ENCODE results near the gene GCNT1.
"Not testable (repeated sequence)": the region's sequence is repeated elsewhere in the genome, so short reads cannot be mapped to it uniquely, and the experiment has no call there.

The GCNT1 gene

DNA sequence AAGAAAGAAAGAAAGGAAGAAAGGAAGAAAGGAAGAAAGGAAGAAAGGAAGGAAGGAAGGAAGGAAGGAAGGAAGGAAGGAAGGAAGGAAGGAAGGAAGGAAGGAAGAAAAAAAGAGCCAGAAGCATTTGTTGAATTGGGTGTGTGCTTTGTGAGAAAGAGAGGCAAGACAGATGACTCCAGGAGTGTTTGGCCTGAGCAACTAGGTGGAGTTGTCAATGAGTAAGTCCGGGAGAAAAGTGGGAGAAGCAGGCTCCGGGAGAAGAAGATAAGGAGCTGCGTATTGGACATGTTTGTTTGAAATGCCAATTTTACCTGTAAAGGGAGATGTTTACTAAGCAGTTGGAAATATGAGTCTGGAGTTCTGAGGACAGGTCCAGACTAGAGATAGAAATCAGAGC is 15.1 kb upstream of the GCNT1 start:
- no peak for DNase-seq (ENCODE audit: low read depth)

DNA sequence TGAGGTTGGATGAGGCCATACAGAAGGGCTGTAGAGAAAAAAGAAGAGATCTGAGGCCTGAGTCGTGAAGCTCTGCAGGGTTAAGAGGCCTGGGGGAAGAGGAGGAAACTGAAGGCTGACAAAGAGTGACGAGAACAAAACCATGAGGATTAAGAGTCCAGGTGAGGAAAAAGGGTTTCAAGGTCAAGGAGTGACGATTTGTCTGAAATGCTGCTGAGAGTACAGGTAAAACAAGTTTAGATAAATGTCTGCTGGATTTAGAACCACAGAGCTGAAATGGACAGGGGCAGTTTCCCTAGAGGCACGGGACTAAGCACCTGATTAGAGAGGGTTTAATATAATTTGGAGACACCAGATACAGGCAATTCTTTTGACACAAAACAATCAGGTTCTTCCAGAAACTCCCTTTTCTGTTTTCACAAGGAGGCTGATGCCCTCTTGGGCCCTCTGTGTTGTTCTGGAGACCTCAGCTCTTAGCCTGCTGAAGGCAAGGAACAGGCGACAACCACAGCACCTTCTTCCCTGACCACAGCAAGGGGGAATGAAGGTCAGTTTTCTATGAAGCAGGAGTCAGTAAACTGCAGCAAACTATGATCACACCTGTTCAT is 14.6 kb upstream of the GCNT1 start:
- DNase-seq (ENCODE audit: low read depth) = no peak

DNA sequence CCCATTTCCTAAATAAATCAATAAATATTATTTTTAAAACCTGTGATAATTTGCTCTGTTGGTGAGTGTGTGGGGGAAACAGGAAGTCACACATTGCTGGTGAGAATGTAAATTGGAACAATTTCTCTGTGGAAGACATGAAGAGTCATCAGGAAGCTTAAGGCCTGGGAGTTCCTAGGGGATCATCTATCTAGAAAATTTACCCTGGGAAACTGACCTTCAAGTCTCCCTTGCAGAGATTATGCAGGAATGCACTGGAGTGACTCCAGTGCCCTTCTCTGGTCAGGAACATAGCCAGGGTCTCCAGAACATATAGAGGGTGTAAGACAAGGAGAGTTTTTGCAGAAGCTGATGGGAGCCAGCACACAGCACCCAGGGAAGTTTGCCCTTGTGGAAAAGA is 13.0 kb upstream of the GCNT1 start:
- no peak for DNase-seq (ENCODE audit: low read depth)

DNA sequence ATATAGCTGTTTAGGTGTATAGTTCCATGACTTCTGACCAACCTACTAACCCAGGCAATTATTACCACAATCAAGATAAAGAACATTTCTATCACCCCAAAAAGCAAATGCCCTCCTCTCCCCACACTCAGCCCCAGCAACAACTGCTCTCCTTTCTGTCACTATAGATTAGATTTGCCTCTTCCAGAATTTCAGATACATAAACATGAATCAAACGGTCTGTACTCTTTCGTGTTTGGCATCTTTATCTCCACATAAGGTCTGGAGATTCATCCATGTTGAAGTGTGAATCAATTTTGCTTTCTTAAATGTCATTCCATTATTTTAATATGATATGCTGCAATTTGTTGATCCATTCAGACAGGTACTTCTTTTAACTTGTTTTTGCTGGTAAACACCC is 10.5 kb upstream of the GCNT1 start:
- no peak for DNase-seq (ENCODE audit: low read depth)

DNA sequence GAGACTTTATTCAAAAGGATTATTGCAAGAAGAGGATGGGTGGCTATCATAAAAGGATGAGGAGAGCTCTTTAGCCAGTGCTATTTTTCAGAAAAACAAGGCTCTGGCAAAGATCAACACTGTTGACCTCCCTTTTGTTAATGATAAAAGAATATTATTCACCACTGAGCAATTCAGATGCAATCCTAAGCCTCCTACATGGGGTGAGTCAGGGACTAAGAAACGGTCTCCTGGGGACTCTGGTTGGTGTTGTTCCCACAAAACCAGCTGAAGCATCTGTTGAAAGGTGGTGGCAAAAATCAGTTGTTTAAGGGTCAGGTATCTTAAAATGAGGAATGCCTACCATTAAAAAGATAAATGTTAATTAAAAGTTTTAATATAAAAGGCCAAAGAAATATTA is 7.7 kb upstream of the GCNT1 start:
- no peak for DNase-seq (ENCODE audit: low read depth)

DNA sequence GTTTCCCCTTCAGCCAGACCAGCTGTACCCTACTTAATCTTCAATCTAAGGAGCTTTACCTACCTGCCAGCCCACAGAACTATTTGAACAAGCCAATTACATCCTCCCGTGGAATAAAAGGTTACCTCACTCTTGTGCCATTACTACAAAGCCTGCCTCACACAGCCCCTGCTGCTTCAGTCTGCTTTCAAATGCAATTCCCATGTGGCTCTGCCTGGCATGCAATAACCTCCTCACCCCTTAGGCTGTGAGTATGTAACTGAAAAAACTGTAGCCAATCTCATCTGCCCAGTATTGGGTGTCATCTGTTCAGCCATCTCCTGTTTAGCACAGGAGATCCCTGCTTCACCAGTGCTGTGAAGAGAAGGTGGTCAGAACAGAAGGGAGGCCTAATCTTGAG is 6.1 kb upstream of the GCNT1 start:
- DNase-seq (ENCODE audit: low read depth) = no peak

DNA sequence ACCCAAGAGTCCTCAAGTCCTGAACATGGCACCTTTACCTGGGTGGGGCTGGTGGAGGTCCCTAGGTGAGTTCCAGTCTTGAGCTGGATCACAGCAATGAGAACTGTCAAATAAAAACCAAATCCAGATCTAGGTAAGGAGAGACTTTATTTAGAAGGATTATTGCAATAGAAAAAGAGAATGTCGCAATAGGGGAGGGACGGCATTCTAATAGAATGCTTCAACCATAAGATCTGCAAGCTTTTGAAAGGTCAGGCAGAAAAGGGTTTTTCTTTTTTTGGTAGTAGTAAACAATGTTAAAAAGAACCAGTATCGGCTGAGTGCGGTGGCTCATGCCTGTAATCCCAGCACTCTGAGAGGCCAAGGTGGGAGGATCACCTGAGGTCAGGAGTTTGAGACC is 5.2 kb upstream of the GCNT1 start:
- DNase-seq (ENCODE audit: low read depth) = no peak

DNA sequence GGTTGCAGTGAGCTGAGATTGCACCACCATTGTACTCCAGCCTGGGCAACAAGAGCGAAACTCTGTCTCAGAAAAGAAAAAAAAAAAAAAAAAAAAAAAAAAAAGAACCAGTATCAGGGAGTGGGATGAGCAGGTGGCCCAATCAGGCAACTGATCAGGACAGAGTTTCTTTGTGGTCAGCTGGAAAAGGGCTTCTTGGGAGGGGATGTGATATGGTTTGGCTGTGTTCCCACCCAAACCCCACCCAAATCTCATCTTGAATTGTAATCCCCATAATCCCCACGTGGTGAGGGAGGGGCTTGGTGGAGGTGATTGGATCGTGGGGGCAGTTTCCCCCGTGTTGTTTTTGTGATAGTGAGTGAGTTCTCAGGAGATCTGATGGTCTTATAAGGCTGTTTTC is 4.7 kb upstream of the GCNT1 start:
- DNase-seq (ENCODE audit: low read depth) = no peak

DNA sequence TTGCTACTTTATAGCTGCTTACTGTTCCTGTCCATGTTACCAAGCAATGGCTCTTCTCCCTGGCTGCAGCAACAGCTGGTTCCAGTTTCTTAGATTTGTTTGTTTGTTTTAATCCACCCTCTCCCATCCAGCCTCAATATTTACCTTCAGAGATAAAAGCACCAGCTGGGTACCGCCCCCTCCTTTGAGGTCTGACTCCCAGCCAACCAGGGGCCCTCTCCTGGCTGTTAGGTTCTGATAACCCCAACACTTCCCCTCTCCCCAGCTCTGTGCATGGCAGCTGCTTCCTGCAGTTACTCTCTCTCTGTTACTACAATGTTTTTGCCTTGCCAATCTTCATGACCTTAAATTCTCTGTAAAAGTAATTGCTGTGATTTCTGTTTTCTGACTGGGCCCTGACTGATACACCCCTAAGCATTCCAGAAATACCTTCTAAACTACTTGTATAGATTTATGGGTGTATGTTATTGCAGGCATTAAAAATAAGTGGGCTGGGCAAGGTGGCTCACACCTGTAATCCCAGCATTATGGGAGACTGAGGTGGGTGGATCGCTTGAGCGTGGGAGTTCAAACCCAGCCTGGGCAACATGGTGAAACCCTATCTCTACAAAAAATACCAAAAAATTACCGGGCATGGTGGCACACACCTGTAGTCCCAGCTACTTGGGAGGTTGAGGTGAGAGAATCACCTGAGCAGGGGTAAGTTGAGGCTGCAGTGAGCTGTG is 2.6 kb upstream of the GCNT1 start:
- DNase-seq (ENCODE audit: low read depth) = no peak

DNA sequence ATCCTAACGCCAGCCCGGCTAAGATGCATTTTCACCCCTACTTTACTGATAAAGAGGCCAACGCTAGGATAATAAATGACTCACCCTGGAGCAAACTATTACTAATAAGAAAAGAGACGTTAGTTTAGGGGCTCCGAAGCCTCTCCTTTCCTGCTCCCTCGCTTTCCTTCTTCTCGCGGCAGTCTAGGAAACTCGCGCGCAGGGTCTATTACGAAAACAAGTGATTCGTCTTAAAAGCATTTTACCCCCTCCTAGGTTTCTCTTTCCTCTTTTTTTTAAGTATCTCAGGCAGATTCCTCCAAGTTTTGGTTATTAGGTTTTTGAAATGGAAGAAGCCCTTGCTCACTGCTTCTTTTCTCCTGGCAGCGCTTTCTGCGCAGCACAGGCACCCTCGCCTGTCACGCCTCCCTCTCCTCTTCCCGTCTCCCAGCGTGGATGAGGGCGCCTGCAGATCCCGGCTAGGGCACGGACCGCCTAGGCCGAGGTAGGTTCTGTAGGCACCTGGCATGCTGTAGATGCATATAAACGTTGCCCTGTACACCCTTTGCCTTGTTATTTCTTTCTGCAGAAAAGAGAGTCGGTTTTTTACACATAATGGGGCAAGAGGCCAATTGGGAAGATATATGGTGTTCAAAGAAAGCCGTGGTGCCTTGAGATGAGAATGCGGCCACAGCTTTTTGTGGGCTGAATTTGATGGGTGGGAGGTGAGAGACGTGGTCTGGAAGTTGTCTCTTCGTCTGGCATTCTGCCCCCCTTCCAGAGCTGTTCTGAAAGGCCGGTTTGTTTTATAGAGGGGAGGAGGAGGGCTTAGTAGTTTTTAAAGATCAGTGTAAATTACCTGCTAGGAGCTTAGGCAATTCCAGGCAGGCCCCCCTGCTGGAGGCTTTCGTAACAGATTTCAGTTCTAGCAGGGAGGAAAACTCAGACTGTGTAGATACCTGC is 983 bp downstream of the GCNT1 start:
- DNase-seq (ENCODE audit: low read depth) = no peak

DNA sequence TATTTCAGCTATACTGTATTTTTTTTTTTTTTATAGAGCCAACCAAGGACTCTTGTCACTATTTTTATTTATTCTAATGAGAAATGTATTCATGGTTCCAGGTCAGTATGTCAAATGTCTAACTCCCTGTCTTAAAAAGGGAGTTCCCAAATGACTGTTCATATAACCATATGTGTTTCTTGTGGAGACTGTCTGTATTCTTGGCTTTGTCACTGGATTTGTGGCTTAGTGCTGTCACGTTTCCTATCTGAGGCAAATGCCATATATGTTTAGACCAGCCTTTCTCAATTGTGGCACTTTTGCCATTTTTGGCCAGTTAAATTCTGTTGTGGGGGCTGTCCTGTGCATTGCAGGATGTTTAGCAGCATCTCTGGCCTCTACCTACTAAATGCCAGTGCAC is 3.1 kb downstream of the GCNT1 start:
- no peak for DNase-seq (ENCODE audit: low read depth)

DNA sequence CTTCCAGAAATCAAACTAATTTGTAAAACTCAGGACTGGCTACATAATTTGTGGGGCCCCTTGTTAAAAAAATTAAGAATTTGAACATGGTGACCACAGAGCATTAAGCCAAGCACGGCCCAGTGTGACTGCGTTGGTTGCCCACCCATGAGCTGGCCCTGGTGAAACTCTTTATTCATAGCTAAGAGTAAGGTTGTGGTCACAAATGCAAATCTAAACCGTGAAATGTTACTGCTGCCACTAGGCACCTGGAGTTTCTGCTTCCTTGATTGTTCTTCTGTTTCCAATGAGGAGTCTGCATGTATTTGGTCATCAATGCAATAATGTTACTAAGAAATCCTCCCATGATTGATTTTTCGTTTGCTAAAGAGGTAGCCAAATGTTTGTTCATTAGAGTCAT is 4.2 kb downstream of the GCNT1 start:
- no peak for DNase-seq (ENCODE audit: low read depth)

DNA sequence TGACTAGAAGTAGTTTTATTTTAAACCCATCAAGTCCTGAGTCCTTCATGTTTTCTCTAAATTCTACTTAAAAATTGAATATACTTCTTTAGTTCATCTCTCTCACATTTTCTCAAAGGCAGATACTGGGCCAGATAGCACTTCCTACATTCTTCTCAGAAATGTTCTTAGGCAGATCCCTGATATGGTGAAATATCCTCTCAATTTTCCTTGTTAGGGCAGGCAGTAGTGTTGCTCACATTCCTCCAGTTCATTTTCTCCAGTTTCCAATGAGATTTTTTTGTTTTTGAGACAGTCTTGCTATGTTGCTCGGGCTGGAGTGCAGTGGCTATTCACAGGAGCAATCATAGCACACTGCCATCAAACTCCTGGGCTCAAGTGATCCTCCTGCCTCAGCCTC is 5.7 kb downstream of the GCNT1 start:
- DNase-seq (ENCODE audit: low read depth) = no peak

DNA sequence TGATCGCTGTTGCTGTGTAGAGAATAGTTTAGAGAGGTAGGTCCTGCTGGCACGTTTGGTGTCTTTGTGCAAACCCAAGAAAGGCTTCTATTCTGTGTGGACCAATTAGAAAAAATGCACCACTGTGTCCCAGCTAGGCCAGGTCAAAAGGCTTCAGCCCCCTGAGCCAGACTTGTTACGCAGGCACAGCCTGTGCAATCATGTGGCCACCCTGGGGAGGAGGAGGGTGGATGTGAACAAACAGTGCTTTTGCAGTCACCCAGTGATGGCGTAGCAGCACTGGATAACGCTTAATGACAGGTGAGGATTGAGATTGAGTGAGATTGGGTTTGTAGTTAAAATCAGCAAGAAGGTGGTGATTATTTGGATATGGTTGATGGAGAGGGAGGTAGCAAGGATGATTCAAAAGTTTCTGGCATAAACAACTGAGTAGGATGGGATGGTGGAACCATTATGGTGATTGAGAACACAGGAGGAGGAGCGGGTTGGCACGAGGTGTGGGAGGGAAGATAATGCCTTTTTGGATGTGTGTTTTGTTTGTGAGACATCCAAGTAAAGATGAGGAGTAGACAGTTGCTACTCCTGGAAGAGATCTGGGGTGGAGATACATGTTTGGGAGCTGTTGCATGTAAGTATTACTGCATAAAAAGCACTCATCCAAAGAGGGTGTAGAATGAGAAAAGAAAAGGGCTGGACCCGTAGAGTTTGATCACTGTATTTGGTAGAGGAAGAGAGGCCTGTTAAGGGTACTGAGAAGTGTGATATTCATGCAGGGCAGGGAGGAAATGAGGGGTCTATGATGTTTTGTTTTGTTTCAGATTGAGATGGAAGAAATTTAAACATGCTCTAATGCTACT is 6.7 kb downstream of the GCNT1 start:
- DNase-seq (ENCODE audit: low read depth) = no peak

DNA sequence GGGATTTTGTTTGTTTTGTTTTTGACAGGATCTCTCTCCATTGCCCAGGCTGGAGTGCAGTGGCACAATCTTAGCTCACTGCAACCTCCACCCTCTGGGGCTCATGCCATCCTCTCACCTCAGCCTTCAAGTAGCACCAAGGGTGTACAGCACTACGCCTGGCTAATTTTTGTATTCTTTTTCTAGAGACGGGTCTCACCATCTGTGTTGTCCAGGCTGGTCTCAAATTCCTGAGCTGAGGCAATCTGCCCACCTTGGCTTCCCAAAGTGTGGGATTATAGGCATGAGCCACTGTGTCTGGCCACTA is 7.3 kb downstream of the GCNT1 start:
- no peak for DNase-seq (ENCODE audit: low read depth)

DNA sequence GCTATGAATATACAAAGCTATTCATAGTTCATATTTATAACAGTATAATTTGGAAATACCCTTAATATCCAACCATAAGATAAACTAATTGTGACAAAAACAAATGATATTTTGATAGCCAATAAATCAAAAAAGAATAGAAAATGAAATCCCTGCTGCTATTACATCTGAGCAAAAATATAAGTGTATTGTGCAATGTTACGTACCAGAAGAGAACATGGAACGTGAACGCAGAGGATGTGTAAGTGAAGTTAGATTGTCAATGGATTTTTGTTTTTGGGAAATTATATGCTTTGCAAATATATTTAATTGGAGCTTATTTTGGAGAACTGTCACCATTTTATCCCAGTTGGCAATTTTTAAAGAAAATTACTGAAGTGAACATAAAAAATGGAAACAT is 15.4 kb downstream of the GCNT1 start:
- no peak for DNase-seq (ENCODE audit: low read depth)

DNA sequence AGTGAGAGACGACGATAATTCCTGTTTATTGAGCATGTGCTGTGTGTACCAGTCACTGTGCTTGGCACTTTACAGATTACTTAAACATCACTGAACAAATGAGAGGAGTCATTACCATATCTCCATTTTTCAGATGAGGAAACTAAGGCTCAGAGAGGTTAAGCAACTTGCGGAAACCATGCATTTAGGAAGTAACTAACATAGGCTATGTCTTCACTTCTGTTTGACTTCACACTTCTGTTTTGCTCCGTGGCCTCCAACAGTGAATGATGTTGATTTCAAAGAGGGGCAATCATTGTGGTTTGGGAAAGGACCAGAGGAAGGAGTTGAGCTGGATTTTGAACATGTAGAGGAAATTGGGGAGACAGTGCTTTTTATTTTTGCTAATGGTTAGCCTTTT is 16.7 kb downstream of the GCNT1 start:
- no peak for DNase-seq (ENCODE audit: low read depth)

DNA sequence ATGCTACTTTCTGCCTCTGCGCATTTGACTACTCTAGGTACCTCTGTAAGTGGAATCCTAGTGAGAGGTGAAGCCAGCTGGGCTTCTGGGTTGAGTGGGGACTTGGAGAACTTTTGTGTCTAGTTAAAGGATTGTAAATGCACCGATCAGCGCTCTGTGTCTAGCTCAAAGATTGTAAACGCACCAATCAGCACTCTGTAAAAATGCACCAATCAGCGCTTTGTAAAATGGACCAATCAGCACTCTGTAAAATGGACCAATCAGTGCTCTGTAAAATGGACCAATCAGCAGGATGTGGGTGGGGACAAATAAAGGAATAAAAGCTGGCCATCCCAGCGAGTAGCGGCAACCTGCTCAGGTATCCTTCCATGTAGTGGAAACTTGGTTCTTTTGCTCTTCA is 18.8 kb downstream of the GCNT1 start:
- not testable (repeated sequence) for DNase-seq (ENCODE audit: low read depth)

DNA sequence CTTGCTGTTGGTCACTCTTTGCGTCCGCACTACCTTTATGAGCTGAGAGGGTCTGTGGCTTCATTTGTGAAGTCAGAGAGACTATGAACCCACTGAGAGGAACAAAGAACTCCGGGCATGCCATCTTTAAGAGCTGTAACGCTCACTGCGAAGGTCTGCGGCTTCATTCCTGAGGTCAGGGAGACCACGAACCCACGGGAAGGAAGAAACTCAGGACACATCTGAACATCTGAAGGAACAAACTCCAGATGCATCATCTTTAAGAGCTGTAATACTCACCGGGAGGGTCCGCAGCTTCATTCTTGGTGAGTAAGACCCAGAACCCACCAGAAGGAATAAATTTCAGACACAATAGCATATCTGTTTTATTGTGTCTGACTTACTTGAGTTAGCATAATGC is 19.2 kb downstream of the GCNT1 start:
- DNase-seq (ENCODE audit: low read depth) = no peak

DNA sequence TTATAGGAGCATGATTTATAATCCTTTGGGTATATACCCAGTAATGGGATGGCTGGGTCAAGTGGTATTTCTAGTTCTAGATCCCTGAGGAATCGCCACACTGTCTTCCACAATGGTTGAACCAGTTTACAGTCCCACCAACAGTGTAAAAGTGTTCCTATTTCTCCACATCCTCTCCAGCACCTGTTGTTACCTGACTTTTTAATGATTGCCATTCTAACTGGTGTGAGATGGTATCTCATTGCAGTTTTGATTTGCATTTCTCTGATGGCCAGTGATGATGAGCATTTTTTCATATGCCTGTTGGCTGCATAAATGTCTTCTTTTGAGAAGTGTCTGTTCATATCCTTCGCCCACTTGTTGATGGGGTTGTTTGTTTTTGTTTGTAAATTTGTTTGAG is 20.4 kb downstream of the GCNT1 start:
- DNase-seq (ENCODE audit: low read depth) = not testable (repeated sequence)

DNA sequence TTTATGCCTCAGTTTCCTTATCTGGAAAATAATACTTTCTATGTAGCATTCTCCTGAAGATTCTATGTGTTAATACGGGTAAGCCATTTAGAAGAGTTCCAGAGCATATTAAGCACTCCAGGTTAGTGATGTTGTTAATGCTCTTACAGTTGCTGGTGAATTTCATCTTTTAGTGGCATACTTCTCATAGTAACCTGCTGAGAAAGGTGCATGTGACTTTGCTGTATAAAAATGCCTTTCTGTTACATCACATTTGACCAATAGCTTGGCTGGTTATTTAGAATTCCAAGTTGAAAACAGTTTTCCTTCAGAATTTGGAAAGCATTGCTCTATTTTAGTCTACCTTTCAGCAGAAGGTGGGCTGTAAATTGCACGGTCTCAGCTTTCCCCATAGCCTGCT is 27.2 kb downstream of the GCNT1 start:
- DNase-seq (ENCODE audit: low read depth) = no peak

DNA sequence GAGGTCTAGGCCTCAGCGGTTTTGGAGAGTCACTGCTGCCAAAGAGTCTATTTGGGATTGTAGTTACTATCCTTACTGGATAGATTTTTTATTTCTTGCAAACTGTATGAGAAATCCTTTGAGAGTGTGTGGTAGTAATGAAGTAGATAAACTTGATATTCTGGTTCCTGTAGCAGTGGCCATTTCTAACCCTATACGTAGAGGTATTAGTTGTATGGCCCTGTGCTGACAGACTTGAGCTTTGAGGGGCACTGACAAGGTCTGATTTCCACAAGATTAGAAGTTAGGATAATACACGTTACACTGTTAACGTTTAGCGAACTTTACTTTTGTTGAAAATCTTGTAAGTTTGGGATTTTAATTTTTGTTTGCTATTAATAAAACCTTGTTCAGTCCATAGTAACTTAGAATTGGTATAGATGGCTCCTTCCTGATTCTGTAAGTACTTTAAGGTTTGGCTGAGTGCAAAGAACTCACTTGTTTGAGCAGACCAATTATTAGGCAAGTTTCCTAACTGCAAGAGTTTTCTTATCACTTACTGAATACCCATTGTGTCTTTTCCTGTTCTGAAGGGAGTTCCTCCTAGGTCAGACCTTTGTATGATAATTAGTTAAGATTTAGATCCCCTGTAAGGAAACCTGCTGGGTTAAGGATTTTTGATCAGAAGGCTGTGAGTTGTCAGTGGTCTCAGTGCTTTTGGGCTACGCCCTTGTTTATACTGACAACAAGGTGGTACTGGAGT is 31.4 kb downstream of the GCNT1 start:
- DNase-seq (ENCODE audit: low read depth) = no peak

Measured in stimulated activated CD8-positive, alpha-beta memory T cell treated with anti-CD3 and anti-CD28 coated beads, Interleukin-12 subunit alpha, Interleukin-12 subunit beta, amount 100 ng/mL, for 4 hours (primary cell).